HepG2 (cell line): ENCODE measurements around the gene PRRT2. TPM values are rescaled to one million over a fixed set of nuclear protein-coding genes. Genes with fewer than 3 reads are reported as not detected.

Experiments
- IRX3 ChIP-seq: sonication (generic); formaldehyde crosslinking; IDR thresholded peaks from 2 replicates; pipeline ENCODE4 v1.8.1; 2023; ENCODE audit warnings: mild to moderate bottlenecking, low read depth, missing genetic modification reagents, borderline replicate concordance
- PHF5A ChIP-seq: IDR thresholded peaks from one replicate; pipeline ENCODE4 v1.6.1; 2018; ENCODE audit warnings: low read depth, missing genetic modification reagents; ENCODE audit not compliant: unreplicated experiment
- SAFB2 ChIP-seq: sonication (generic); formaldehyde crosslinking; IDR thresholded peaks from 2 replicates; pipeline ENCODE4 v1.5.1; 2020; ENCODE audit warnings: missing genetic modification reagents, low read depth, mild to moderate bottlenecking, borderline replicate concordance
- THYN1 ChIP-seq: sonication (generic); formaldehyde crosslinking; IDR thresholded peaks from 2 replicates; pipeline ENCODE4 v1.8.1; 2023; ENCODE audit warnings: low read depth, mild to moderate bottlenecking, moderate library complexity, missing genetic modification reagents, borderline replicate concordance
- ZFP36L1 ChIP-seq: sonication (generic); formaldehyde crosslinking; IDR thresholded peaks from 2 replicates; pipeline ENCODE4 v1.8.0; 2022; ENCODE audit warnings: mild to moderate bottlenecking, missing genetic modification reagents, moderate library complexity
- ZNF234 ChIP-seq: sonication (generic); formaldehyde crosslinking; conservative IDR thresholded peaks from 2 replicates; pipeline ENCODE4 v1.5.1; 2020; ENCODE audit warnings: mild to moderate bottlenecking, missing genetic modification reagents
- ZNF292 ChIP-seq: sonication (generic); formaldehyde crosslinking; IDR thresholded peaks from 2 replicates; pipeline ENCODE4 v1.8.1; 2022; ENCODE audit warnings: mild to moderate bottlenecking, low read depth, missing genetic modification reagents, borderline replicate concordance
- ZNF296 ChIP-seq: sonication (generic); formaldehyde crosslinking; conservative IDR thresholded peaks from 2 replicates; pipeline ENCODE4 v1.5.0; 2020; ENCODE audit warnings: mild to moderate bottlenecking, missing genetic modification reagents
- ZNF329 ChIP-seq: sonication (generic); formaldehyde crosslinking; IDR thresholded peaks from 2 replicates; pipeline ENCODE4 v1.9.0; 2021; ENCODE audit warnings: low read depth, mild to moderate bottlenecking, missing genetic modification reagents
- ZNF333 ChIP-seq: sonication (generic); formaldehyde crosslinking; IDR thresholded peaks from 2 replicates; pipeline ENCODE4 v1.4.0; 2020; ENCODE audit warnings: mild to moderate bottlenecking, missing genetic modification reagents, borderline replicate concordance
- ZNF576 ChIP-seq: sonication (generic); formaldehyde crosslinking; IDR thresholded peaks from 2 replicates; pipeline ENCODE4 v1.4.0; 2020; ENCODE audit warnings: mild to moderate bottlenecking, missing genetic modification reagents
- ZNF598 ChIP-seq: sonication (generic); formaldehyde crosslinking; IDR thresholded peaks from 2 replicates; pipeline ENCODE4 v1.5.1; 2020; ENCODE audit warnings: mild to moderate bottlenecking, missing genetic modification reagents, borderline replicate concordance
- ZNF660 ChIP-seq: sonication (generic); formaldehyde crosslinking; IDR thresholded peaks from 2 replicates; pipeline ENCODE4 v1.5.1; 2020; ENCODE audit warnings: mild to moderate bottlenecking, low read depth, missing genetic modification reagents, borderline replicate concordance
- polyA plus RNA-seq, 8 experiments: library from polyadenylated mRNA; depleted of rRNA in 3 of 8; stranded (reverse) in 7 of 8; unstranded in 1 of 8; fragments of >200 nt; fragmentation: Illumina TruSeq in 4 of 8; extraction: Trizol in 4 of 8; gene quantifications; 2 replicates each; pipeline versions ENCODE4 v1.2.1 to v1.2.3, GENCODE V29; 2011 to 2016; ENCODE audit warnings: low read depth in 4 of 8, missing spikeins in 1 of 8, mixed read lengths in 1 of 8; ENCODE audit not compliant: insufficient read depth in 1 of 8
- total RNA-seq, 5 experiments: library from RNA; depleted of rRNA; stranded (reverse); fragments of >200 nt; fragmentation: Illumina TruSeq; extraction: Trizol; gene quantifications; 2 replicates each; pipeline ENCODE4 v1.2.3, GENCODE V29; 2016; ENCODE audit warnings: low read depth in 1 of 5
- TF ChIP-seq, protein P1 (sequence below): sonication (generic); formaldehyde crosslinking; conservative IDR thresholded peaks from 2 replicates; pipeline ENCODE4 v1.8.0; 2022; ENCODE audit warnings: missing genetic modification reagents
- TF ChIP-seq, protein P2 (sequence below): sonication (generic); formaldehyde crosslinking; IDR thresholded peaks from 2 replicates; pipeline ENCODE4 v1.4.0; 2020; ENCODE audit warnings: missing genetic modification reagents, borderline replicate concordance
- TF ChIP-seq, protein P3 (sequence below): sonication (generic); formaldehyde crosslinking; IDR thresholded peaks from 2 replicates; pipeline ENCODE4 v1.5.1; 2020; ENCODE audit warnings: missing genetic modification reagents, mild to moderate bottlenecking, borderline replicate concordance

Gene PRRT2
- total and polyA plus RNA-seq, 2 of the 13 experiments (the other 11 are each of a cell fraction or from before 2014, with no cell fraction given): 0.51 to 1.1 TPM

GRCh38 chr16:29790183-29790948 is 21.6 kb upstream of the PRRT2 start, which contains the start of gene KIF22 (continued):
- TF ChIP-seq ZNF333 (CRISPR knock-in tag) (0 out of 2 replicates have a peak, but pooled peaks have one; percentile 19), THYN1 (CRISPR knock-in tag) (no peak), ZFP36L1 (CRISPR knock-in tag) (peak; percentile 93), ZNF576 (CRISPR knock-in tag) (no peak), ZNF234 (peak; percentile 62; the same call in 1 of the 2 replicates), ZNF296 (no peak; the same call in 1 of the 2 replicates), ZNF598 (CRISPR knock-in tag) (peak; percentile 19), PHF5A (no peak), SAFB2 (CRISPR knock-in tag) (peak; percentile 92; the same call in 1 of the 2 replicates), IRX3 (CRISPR knock-in tag) (0 out of 2 replicates have a peak, but pooled peaks have one; percentile 63), ZNF329 (CRISPR knock-in tag) (no peak), ZNF292 (peak; percentile 82), ZNF660 (CRISPR knock-in tag) (no peak)
- TF ChIP-seq, protein P1, sequence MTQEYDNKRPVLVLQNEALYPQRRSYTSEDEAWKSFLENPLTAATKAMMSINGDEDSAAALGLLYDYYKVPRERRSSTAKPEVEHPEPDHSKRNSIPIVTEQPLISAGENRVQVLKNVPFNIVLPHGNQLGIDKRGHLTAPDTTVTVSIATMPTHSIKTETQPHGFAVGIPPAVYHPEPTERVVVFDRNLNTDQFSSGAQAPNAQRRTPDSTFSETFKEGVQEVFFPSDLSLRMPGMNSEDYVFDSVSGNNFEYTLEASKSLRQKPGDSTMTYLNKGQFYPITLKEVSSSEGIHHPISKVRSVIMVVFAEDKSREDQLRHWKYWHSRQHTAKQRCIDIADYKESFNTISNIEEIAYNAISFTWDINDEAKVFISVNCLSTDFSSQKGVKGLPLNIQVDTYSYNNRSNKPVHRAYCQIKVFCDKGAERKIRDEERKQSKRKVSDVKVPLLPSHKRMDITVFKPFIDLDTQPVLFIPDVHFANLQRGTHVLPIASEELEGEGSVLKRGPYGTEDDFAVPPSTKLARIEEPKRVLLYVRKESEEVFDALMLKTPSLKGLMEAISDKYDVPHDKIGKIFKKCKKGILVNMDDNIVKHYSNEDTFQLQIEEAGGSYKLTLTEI: no peak
- TF ChIP-seq, protein P2, sequence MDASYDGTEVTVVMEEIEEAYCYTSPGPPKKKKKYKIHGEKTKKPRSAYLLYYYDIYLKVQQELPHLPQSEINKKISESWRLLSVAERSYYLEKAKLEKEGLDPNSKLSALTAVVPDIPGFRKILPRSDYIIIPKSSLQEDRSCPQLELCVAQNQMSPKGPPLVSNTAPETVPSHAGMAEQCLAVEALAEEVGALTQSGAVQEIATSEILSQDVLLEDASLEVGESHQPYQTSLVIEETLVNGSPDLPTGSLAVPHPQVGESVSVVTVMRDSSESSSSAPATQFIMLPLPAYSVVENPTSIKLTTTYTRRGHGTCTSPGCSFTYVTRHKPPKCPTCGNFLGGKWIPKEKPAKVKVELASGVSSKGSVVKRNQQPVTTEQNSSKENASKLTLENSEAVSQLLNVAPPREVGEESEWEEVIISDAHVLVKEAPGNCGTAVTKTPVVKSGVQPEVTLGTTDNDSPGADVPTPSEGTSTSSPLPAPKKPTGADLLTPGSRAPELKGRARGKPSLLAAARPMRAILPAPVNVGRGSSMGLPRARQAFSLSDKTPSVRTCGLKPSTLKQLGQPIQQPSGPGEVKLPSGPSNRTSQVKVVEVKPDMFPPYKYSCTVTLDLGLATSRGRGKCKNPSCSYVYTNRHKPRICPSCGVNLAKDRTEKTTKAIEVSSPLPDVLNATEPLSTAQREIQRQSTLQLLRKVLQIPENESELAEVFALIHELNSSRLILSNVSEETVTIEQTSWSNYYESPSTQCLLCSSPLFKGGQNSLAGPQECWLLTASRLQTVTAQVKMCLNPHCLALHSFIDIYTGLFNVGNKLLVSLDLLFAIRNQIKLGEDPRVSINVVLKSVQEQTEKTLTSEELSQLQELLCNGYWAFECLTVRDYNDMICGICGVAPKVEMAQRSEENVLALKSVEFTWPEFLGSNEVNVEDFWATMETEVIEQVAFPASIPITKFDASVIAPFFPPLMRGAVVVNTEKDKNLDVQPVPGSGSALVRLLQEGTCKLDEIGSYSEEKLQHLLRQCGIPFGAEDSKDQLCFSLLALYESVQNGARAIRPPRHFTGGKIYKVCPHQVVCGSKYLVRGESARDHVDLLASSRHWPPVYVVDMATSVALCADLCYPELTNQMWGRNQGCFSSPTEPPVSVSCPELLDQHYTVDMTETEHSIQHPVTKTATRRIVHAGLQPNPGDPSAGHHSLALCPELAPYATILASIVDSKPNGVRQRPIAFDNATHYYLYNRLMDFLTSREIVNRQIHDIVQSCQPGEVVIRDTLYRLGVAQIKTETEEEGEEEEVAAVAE (CRISPR knock-in tag): 0 out of 2 replicates have a peak, but pooled peaks have one; percentile 54
- TF ChIP-seq, protein P3, sequence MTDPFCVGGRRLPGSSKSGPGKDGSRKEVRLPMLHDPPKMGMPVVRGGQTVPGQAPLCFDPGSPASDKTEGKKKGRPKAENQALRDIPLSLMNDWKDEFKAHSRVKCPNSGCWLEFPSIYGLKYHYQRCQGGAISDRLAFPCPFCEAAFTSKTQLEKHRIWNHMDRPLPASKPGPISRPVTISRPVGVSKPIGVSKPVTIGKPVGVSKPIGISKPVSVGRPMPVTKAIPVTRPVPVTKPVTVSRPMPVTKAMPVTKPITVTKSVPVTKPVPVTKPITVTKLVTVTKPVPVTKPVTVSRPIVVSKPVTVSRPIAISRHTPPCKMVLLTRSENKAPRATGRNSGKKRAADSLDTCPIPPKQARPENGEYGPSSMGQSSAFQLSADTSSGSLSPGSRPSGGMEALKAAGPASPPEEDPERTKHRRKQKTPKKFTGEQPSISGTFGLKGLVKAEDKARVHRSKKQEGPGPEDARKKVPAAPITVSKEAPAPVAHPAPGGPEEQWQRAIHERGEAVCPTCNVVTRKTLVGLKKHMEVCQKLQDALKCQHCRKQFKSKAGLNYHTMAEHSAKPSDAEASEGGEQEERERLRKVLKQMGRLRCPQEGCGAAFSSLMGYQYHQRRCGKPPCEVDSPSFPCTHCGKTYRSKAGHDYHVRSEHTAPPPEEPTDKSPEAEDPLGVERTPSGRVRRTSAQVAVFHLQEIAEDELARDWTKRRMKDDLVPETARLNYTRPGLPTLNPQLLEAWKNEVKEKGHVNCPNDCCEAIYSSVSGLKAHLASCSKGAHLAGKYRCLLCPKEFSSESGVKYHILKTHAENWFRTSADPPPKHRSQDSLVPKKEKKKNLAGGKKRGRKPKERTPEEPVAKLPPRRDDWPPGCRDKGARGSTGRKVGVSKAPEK (CRISPR knock-in tag): peak; percentile 95; the same call in 1 of the 2 replicates
